HepG2 (cell line): ENCODE results near the gene EPHB6. TPM values are rescaled to one million over a fixed set of nuclear protein-coding genes. Genes with fewer than 3 reads are reported as not detected.

Source experiments
- ATAC-seq: fragments of 200-7000 bp; cut with Tn5 transposase; 3 replicates; pipeline ENCODE4 v1.9.1; 2020; ENCODE audit warnings: mild to moderate bottlenecking, moderate library complexity
- BruUV-seq: library from RNA; stranded (reverse); fragments of 400-500 nt; replicated peaks from 2 replicates; lab custom pipeline; 2021; lab: Mats Ljungman, UMichigan
- CTCF ChIA-PET: fragments of 300-600 bp; formaldehyde crosslinking; extraction: SDS; loops from one replicate; lab custom pipeline; 2021; ENCODE audit warnings: low total read pairs, inconsistent platforms, low intra/inter-chr PET ratio; lab: Yijun Ruan, JAX
- POLR2A ChIA-PET: fragments of 350-600 bp; sonication (Branson Sonifier 250); formaldehyde crosslinking; loops from one replicate; lab custom pipeline; 2020; ENCODE audit warnings: antibody characterized with exemption, inconsistent platforms; lab: Yijun Ruan, JAX
- DNase-seq: peaks from one replicate; pipeline ENCODE4 v3.0.0-alpha.2; 2015; ENCODE audit warnings: low spot score
- FAIRE-seq: peaks from 3 replicates; lab custom pipeline; 2011; peaks lifted over from hg19 to GRCh38; lab: Jason Lieb, UNC
- H2AFZ ChIP-seq: one replicate; pipeline ENCODE4 v1.6.1; 2011; ENCODE audit warnings: low read length, inconsistent platforms
- H3K27ac ChIP-seq: fragments of 300-600 bp; 3 replicates; pipeline ENCODE4 v1.8.0; 2011; ENCODE audit warnings: mixed run types, mild to moderate bottlenecking, mixed read lengths, low read length, inconsistent platforms; ENCODE audit not compliant: insufficient read depth; ENCODE audit errors: extremely low read length
- H3K27me3 ChIP-seq, 2 experiments: fragments of 200-600 bp in 1 of 2; 2 replicates in 1 of 2; 3 replicates in 1 of 2; pipeline versions ENCODE4 v1.6.0 to v1.8.0; 2011; ENCODE audit warnings: low read length in 2 of 2, mild to moderate bottlenecking in 2 of 2, moderate library complexity in 2 of 2, inconsistent platforms in 1 of 2; ENCODE audit not compliant: insufficient read depth in 2 of 2, control insufficient read depth in 1 of 2
- H3K36me3 ChIP-seq, 2 experiments: fragments of 200-600 bp in 1 of 2; replicated peaks in 1 of 2; 2 replicates in 1 of 2; 3 replicates in 1 of 2; pipeline versions ENCODE4 v1.5.1 to v1.8.0; 2011; ENCODE audit warnings: low read length in 2 of 2, inconsistent platforms in 1 of 2; ENCODE audit not compliant: insufficient read depth in 2 of 2, control insufficient read depth in 1 of 2
- H3K4me1 ChIP-seq: 2 replicates; pipeline ENCODE4 v1.5.1; 2012; ENCODE audit warnings: low read length, inconsistent platforms; ENCODE audit not compliant: insufficient read depth
- H3K4me2 ChIP-seq: 2 replicates; pipeline ENCODE4 v1.6.0; 2011; ENCODE audit warnings: low read depth, low read length, inconsistent platforms
- H3K4me3 ChIP-seq, 3 experiments: fragments of 200-600 bp in 1 of 3; sonication (generic), shearing (Covaris generic) in 1 of 3; replicated peaks in 1 of 3; 2 replicates each; pipeline ENCODE4 v1.5.1; 2011 to 2016; ENCODE audit warnings: low read length in 3 of 3, inconsistent platforms in 2 of 3, low read depth in 2 of 3, mild to moderate bottlenecking in 2 of 3, control low read depth in 1 of 3, mixed read lengths in 1 of 3; ENCODE audit not compliant: insufficient read depth in 1 of 3
- H3K79me2 ChIP-seq: one replicate; pipeline ENCODE4 v1.6.1; 2011; ENCODE audit warnings: low read length, inconsistent platforms; ENCODE audit not compliant: insufficient read depth
- H3K9ac ChIP-seq: 2 replicates; pipeline ENCODE4 v1.6.0; 2011; ENCODE audit warnings: mild to moderate bottlenecking, low read depth, low read length, inconsistent platforms; ENCODE audit not compliant: insufficient read depth
- H3K9me3 ChIP-seq: 2 replicates; pipeline ENCODE4 v1.5.1; 2012; ENCODE audit warnings: mild to moderate bottlenecking, low read length
- H4K20me1 ChIP-seq: 2 replicates; pipeline ENCODE4 v1.6.0; 2011; ENCODE audit warnings: inconsistent platforms, mild to moderate bottlenecking, low read length, moderate library complexity; ENCODE audit not compliant: insufficient read depth
- HOXA3 ChIP-seq: sonication (generic); formaldehyde crosslinking; IDR thresholded peaks from 2 replicates; pipeline ENCODE4 v1.5.0; 2020; ENCODE audit warnings: missing genetic modification reagents
- ZBTB34 ChIP-seq: sonication (generic); formaldehyde crosslinking; IDR thresholded peaks from 2 replicates; pipeline ENCODE4 v1.8.0; 2022; ENCODE audit warnings: mild to moderate bottlenecking, missing genetic modification reagents
- WGBS: methylation state at CpG from one replicate; pipeline ENCODE4 v1.1.6; 2017; ENCODE audit warnings: low lambda C conversion rate; 5-methylcytosine and 5-hydroxymethylcytosine counted together
- in situ Hi-C: cut with HindIII; loops from 2 replicates; pipeline ENCODE4 v1.10.0; 2017; ENCODE audit warnings: low pct_unique_long_range_greater_than_20kb; ENCODE audit not compliant: extremely low pct_ligation_motif_present
- intact Hi-C: fragments of 100-400 bp; cut with micrococcal nuclease; formaldehyde crosslinking; loops from one replicate; pipeline ENCODE4 v1.10.0; 2022; ENCODE audit not compliant: unreplicated experiment
- polyA plus RNA-seq, 8 experiments: library from polyadenylated mRNA; depleted of rRNA in 3 of 8; stranded (reverse) in 7 of 8; unstranded in 1 of 8; fragments of >200 nt; fragmentation: Illumina TruSeq in 4 of 8; extraction: Trizol in 4 of 8; gene quantifications; 2 replicates each; pipeline versions ENCODE4 v1.2.1 to v1.2.3, GENCODE V29; 2011 to 2016; ENCODE audit warnings: low read depth in 4 of 8, missing spikeins in 1 of 8, mixed read lengths in 1 of 8; ENCODE audit not compliant: insufficient read depth in 1 of 8
- total RNA-seq, 5 experiments: library from RNA; depleted of rRNA; stranded (reverse); fragments of >200 nt; fragmentation: Illumina TruSeq; extraction: Trizol; gene quantifications; 2 replicates each; pipeline ENCODE4 v1.2.3, GENCODE V29; 2016; ENCODE audit warnings: low read depth in 1 of 5
- TF ChIP-seq, protein P1 (sequence below): sonication (generic); formaldehyde crosslinking; IDR thresholded peaks from 2 replicates; pipeline ENCODE4 v1.4.0; 2020; ENCODE audit warnings: missing genetic modification reagents
- TF ChIP-seq, protein P2 (sequence below): sonication (generic); formaldehyde crosslinking; IDR thresholded peaks from 2 replicates; pipeline ENCODE4; 2020; ENCODE audit warnings: missing genetic modification reagents, mild to moderate bottlenecking, borderline replicate concordance

EPHB6 gene
- total and polyA plus RNA-seq, 2 of the 13 experiments (the other 11 are each of a cell fraction or from before 2014, with no cell fraction given): not detected

- no peak overlapping the region for H2AFZ ChIP-seq
- FAIRE-seq: no peak
- DNase-seq: no peak
- TF ChIP-seq, protein P1, sequence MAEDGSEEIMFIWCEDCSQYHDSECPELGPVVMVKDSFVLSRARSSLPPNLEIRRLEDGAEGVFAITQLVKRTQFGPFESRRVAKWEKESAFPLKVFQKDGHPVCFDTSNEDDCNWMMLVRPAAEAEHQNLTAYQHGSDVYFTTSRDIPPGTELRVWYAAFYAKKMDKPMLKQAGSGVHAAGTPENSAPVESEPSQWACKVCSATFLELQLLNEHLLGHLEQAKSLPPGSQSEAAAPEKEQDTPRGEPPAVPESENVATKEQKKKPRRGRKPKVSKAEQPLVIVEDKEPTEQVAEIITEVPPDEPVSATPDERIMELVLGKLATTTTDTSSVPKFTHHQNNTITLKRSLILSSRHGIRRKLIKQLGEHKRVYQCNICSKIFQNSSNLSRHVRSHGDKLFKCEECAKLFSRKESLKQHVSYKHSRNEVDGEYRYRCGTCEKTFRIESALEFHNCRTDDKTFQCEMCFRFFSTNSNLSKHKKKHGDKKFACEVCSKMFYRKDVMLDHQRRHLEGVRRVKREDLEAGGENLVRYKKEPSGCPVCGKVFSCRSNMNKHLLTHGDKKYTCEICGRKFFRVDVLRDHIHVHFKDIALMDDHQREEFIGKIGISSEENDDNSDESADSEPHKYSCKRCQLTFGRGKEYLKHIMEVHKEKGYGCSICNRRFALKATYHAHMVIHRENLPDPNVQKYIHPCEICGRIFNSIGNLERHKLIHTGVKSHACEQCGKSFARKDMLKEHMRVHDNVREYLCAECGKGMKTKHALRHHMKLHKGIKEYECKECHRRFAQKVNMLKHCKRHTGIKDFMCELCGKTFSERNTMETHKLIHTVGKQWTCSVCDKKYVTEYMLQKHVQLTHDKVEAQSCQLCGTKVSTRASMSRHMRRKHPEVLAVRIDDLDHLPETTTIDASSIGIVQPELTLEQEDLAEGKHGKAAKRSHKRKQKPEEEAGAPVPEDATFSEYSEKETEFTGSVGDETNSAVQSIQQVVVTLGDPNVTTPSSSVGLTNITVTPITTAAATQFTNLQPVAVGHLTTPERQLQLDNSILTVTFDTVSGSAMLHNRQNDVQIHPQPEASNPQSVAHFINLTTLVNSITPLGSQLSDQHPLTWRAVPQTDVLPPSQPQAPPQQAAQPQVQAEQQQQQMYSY (CRISPR knock-in tag): no peak
- TF ChIP-seq, protein P2, sequence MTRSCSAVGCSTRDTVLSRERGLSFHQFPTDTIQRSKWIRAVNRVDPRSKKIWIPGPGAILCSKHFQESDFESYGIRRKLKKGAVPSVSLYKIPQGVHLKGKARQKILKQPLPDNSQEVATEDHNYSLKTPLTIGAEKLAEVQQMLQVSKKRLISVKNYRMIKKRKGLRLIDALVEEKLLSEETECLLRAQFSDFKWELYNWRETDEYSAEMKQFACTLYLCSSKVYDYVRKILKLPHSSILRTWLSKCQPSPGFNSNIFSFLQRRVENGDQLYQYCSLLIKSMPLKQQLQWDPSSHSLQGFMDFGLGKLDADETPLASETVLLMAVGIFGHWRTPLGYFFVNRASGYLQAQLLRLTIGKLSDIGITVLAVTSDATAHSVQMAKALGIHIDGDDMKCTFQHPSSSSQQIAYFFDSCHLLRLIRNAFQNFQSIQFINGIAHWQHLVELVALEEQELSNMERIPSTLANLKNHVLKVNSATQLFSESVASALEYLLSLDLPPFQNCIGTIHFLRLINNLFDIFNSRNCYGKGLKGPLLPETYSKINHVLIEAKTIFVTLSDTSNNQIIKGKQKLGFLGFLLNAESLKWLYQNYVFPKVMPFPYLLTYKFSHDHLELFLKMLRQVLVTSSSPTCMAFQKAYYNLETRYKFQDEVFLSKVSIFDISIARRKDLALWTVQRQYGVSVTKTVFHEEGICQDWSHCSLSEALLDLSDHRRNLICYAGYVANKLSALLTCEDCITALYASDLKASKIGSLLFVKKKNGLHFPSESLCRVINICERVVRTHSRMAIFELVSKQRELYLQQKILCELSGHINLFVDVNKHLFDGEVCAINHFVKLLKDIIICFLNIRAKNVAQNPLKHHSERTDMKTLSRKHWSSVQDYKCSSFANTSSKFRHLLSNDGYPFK (CRISPR knock-in tag): no peak
- no peak for TF ChIP-seq ZBTB34 (CRISPR knock-in tag)
- TF ChIP-seq HOXA3 (CRISPR knock-in tag): no peak
- intact Hi-C loops (no loop called here), in situ Hi-C loops (loop anchor here (10.0 kb wide), 1 partner anchor 345 kb away; no protein-coding TSS in a partner anchor)
- no peaks in the 10 kb centered on the region for H3K9me3 ChIP-seq
- no peaks in the 10 kb centered on the region for H3K79me2 ChIP-seq
- H4K20me1 ChIP-seq: no peaks in the 10 kb centered on the region
- H3K27ac ChIP-seq: no peak overlapping the region
- no peak overlapping the region for H3K4me2 ChIP-seq
- POLR2A ChIA-PET: no interaction called here
- H3K4me1 ChIP-seq: no peaks in the 10 kb centered on the region
- WGBS: 47% methylated on average over 8 of the region's 8 CpGs
- no peak overlapping the region for H3K4me3 ChIP-seq
- H3K9ac ChIP-seq: no peak overlapping the region
- no TSS peak for BruUV-seq
- no peaks in the 10 kb centered on the region for H3K36me3 ChIP-seq
- CTCF ChIA-PET: no interaction called here
- H3K27me3 ChIP-seq: peaks cover 4 to 27% of the 10 kb centered on the region in 2 experiments; a peak in 4 of 5 replicates
- no peak for ATAC-seq
These were observed 15.3 kb downstream of the EPHB6 start for GRCh38 chr7:142870147-142870559.
